Fibroblast of lung (primary cell): ENCODE measurements around the gene PSMD13. TPM values are rescaled to one million over a fixed set of nuclear protein-coding genes. Genes with fewer than 3 reads are reported as not detected.

Experiments used
- DNase-seq, 2 donors: peaks; one replicate each; pipeline versions ENCODE4 v3.0.0 to v3.0.0-alpha.2; 2010; ENCODE audit warnings: low read depth in 2 of 2
- H2AFZ ChIP-seq: 2 replicates; pipeline ENCODE4 v1.5.1; 2012; ENCODE audit warnings: low read length, control low read depth, inconsistent platforms
- H3K27ac ChIP-seq: 2 replicates; pipeline ENCODE4 v1.5.1; 2011; ENCODE audit warnings: low read length, control low read depth; ENCODE audit not compliant: insufficient read depth
- H3K27me3 ChIP-seq: 2 replicates; pipeline ENCODE4 v1.5.1; 2011; ENCODE audit warnings: mild to moderate bottlenecking, low read length; ENCODE audit not compliant: control insufficient read depth, insufficient read depth
- H3K36me3 ChIP-seq: 2 replicates; pipeline ENCODE4 v1.5.1; 2011; ENCODE audit warnings: low read length; ENCODE audit not compliant: control insufficient read depth, insufficient read depth
- H3K4me1 ChIP-seq: 2 replicates; pipeline ENCODE4 v1.5.1; 2011; ENCODE audit warnings: low read length; ENCODE audit not compliant: control insufficient read depth, insufficient read depth; ENCODE audit errors: extremely low read depth
- H3K4me2 ChIP-seq: 2 replicates; pipeline ENCODE4 v1.5.1; 2011; ENCODE audit warnings: low read length, control low read depth; ENCODE audit not compliant: insufficient read depth; ENCODE audit errors: extremely low read depth
- H3K4me3 ChIP-seq, 4 experiments: fragments of 200-600 bp in 1 of 4; sonication (generic) in 1 of 4; replicated peaks in 1 of 4; 2 replicates each; pipeline ENCODE4 v1.5.1; 2011 to 2016; ENCODE audit warnings: low read length in 4 of 4, low read depth in 3 of 4, mild to moderate bottlenecking in 3 of 4, control low read depth in 2 of 4, inconsistent platforms in 1 of 4, mixed read lengths in 1 of 4; ENCODE audit not compliant: insufficient read depth in 1 of 4; ENCODE audit errors: control extremely low read depth in 1 of 4
- H3K79me2 ChIP-seq: 2 replicates; pipeline ENCODE4 v1.5.1; 2012; ENCODE audit warnings: mild to moderate bottlenecking, low read length, inconsistent platforms; ENCODE audit not compliant: control insufficient read depth, insufficient read depth
- H3K9ac ChIP-seq: 2 replicates; pipeline ENCODE4 v1.5.1; 2011; ENCODE audit warnings: mild to moderate bottlenecking, low read length, control low read depth; ENCODE audit not compliant: insufficient read depth
- H3K9me3 ChIP-seq: 2 replicates; pipeline ENCODE4 v1.5.1; 2012; ENCODE audit warnings: low read depth, low read length; ENCODE audit not compliant: control insufficient read depth, insufficient read depth
- H4K20me1 ChIP-seq: 2 replicates; pipeline ENCODE4 v1.5.1; 2011; ENCODE audit warnings: low read length; ENCODE audit not compliant: control insufficient read depth, insufficient read depth; ENCODE audit errors: extremely low read depth
- EZH2 ChIP-seq: IDR thresholded peaks from 2 replicates; pipeline ENCODE4 v1.5.1; 2012; ENCODE audit warnings: low read length, control low read depth, mild to moderate bottlenecking; ENCODE audit errors: missing control alignments
- polyA plus RNA-seq, 2 donors: library from polyadenylated mRNA; depleted of rRNA in 1 of 2; stranded (reverse) in 1 of 2; unstranded in 1 of 2; fragments of >200 nt; gene quantifications; 2 replicates each; pipeline ENCODE4 v1.2.1, GENCODE V29; 2011 to 2012; ENCODE audit warnings: missing spikeins in 1 of 2
- total RNA-seq: library from RNA; depleted of rRNA; stranded (reverse); fragments of >200 nt; gene quantifications from 2 replicates; pipeline ENCODE4 v1.2.1, GENCODE V29; 2014
- TF ChIP-seq, protein P1 (sequence below), 2 donors: IDR thresholded peaks in 1 of 2; conservative IDR thresholded peaks in 1 of 2; 1 replicate in 1 of 2; 2 replicates in 1 of 2; pipeline ENCODE4 v1.5.1; 2011 to 2012; ENCODE audit warnings: low read length in 2 of 2, control low read depth in 1 of 2, inconsistent platforms in 1 of 2, low read depth in 1 of 2, mild to moderate bottlenecking in 1 of 2

Gene PSMD13
- total and polyA plus RNA-seq, 2 donors (not counting 1 experiment from before 2014, with no cell fraction given), result 106 to 147 TPM

DNA sequence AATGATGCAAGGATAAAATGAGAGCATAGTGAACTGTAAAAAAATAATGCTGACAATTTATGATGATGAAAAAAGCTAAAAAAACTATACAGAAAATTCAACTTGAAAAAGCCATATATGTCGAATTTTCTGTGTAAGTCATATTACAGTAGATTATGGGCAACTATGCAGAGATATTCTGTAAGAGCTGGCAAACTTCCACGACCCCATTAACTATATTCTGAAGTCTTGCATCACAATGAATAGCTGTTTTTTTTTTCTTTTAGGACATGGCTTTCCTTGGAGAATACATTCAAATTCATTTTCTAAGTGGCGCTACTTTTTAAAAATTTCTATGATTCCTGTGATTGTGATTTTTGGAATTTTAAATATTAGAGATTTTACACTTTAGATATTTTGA, 18.4 kb downstream of the PSMD13 start:
- peaks cover 11% of the 10 kb centered on the region for H3K36me3 ChIP-seq
- H2AFZ ChIP-seq, result no peak overlapping the region
- no peaks in the 10 kb centered on the region for H3K79me2 ChIP-seq
- H3K4me1 ChIP-seq, result no peaks in the 10 kb centered on the region
- no peaks in the 10 kb centered on the region for H3K27me3 ChIP-seq
- H3K4me3 ChIP-seq, result no peak overlapping the region
- peak in 1 of 2 donors; percentile 66 for DNase-seq
- no peaks in the 10 kb centered on the region for H4K20me1 ChIP-seq
- no peak overlapping the region for H3K4me2 ChIP-seq
- H3K9ac ChIP-seq, result no peak overlapping the region
- H3K27ac ChIP-seq, result no peak overlapping the region
- TF ChIP-seq, protein P1, sequence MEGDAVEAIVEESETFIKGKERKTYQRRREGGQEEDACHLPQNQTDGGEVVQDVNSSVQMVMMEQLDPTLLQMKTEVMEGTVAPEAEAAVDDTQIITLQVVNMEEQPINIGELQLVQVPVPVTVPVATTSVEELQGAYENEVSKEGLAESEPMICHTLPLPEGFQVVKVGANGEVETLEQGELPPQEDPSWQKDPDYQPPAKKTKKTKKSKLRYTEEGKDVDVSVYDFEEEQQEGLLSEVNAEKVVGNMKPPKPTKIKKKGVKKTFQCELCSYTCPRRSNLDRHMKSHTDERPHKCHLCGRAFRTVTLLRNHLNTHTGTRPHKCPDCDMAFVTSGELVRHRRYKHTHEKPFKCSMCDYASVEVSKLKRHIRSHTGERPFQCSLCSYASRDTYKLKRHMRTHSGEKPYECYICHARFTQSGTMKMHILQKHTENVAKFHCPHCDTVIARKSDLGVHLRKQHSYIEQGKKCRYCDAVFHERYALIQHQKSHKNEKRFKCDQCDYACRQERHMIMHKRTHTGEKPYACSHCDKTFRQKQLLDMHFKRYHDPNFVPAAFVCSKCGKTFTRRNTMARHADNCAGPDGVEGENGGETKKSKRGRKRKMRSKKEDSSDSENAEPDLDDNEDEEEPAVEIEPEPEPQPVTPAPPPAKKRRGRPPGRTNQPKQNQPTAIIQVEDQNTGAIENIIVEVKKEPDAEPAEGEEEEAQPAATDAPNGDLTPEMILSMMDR (conservative IDR thresholded peaks at IDR 0.05 in 1 of 2, IDR thresholded peaks at IDR 0.05 in 1 of 2; ENCODE audit: low read depth in 1 of 2, low read length in 2 of 2), result no peak
- TF ChIP-seq EZH2, result no peak
- no peaks in the 10 kb centered on the region for H3K9me3 ChIP-seq

DNA sequence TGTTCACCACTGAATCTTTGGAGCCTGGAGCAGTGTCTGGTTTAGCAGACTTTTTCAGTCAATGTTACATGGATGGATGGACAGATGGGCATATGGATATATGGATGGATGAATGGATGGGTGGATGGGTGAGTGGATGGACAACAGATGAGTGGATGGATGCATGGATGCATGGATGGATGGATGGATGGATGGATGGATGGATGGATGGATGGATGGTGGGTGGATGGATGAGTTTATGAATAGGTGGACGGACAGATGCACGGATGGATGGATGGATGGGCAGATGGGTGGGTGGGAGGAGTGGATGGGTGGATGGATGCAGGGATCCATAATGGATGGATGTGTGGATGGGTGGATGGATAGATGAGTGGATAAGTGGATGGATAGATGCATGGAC, 19.0 kb downstream of the PSMD13 start:
- H3K4me3 ChIP-seq, result no peak overlapping the region
- no peak overlapping the region for H3K9ac ChIP-seq
- no peaks in the 10 kb centered on the region for H3K79me2 ChIP-seq
- H3K27me3 ChIP-seq, result no peaks in the 10 kb centered on the region
- DNase-seq, result no peak
- H3K4me2 ChIP-seq, result no peak overlapping the region
- H3K9me3 ChIP-seq, result no peaks in the 10 kb centered on the region
- H3K27ac ChIP-seq, result no peak overlapping the region
- TF ChIP-seq, protein P1 (conservative IDR thresholded peaks at IDR 0.05 in 1 of 2, IDR thresholded peaks at IDR 0.05 in 1 of 2; ENCODE audit: low read depth in 1 of 2, low read length in 2 of 2), result no peak
- no peak for TF ChIP-seq EZH2
- no peaks in the 10 kb centered on the region for H3K4me1 ChIP-seq
- no peak overlapping the region for H2AFZ ChIP-seq
- H3K36me3 ChIP-seq, result peaks cover 11% of the 10 kb centered on the region
- H4K20me1 ChIP-seq, result no peaks in the 10 kb centered on the region

DNA sequence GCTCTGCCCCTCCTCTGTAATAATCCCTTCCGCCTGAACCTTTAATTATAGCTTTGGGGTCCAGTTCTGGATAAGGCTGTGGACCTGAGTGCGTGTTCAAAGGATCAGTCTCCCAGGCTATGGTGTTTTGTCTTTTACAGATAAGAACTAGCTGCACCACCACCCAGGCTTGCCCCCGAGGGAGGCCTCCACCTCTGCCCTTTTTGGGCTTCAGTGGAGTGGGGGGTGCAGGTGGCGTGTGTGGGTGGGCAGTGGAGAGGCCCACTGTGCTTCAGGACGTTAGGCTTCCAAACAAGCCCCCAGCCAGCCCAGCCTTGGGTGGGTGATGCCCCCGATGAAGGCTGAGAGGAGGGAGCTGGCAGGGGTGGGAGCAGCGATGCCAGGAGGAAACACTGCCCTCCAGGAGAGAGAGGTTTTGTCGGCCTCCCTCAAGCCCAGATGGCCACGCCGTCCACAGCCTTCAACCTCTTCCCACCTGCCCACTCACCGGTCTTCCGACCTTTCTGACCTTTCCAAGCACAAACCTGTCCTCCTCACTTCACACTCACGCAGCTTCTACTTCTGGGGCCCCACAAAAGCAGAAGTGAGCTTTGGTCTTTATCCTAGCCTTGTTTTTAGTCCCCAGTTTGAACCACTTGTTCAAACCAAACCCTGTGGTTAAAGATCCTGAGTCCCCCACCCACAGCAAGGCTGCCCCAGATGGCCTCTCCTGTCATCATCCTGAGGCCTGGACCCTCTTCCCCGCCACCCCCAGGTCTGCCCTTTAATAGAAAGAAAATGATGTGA, 20.4 kb downstream of the PSMD13 start:
- Histone ChIP-seq H3K4me2 (no peak overlapping the region), H3K27me3 (no peaks in the 10 kb centered on the region), H3K4me3 (no peak overlapping the region), H2AFZ (no peak overlapping the region), H3K9me3 (no peaks in the 10 kb centered on the region), H3K79me2 (no peaks in the 10 kb centered on the region), H3K36me3 (peaks cover 4% of the 10 kb centered on the region), H3K9ac (no peak overlapping the region), H3K4me1 (no peaks in the 10 kb centered on the region), H4K20me1 (no peaks in the 10 kb centered on the region), H3K27ac (no peak overlapping the region)
- no peak for DNase-seq
- TF ChIP-seq EZH2, result no peak
- TF ChIP-seq, protein P1 (conservative IDR thresholded peaks at IDR 0.05 in 1 of 2, IDR thresholded peaks at IDR 0.05 in 1 of 2; ENCODE audit: low read depth in 1 of 2, low read length in 2 of 2), result no peak
